Non-pigmented ciliary epithelial cell (primary cell): ENCODE data around the gene IFNA10.
"Not testable (repeated sequence)": the region's sequence is repeated elsewhere in the genome, so short reads cannot be mapped to it uniquely, and the experiment has no call there.

ENCODE experiments used
- DNase-seq: peaks from one replicate; pipeline ENCODE4 v3.0.0-alpha.2; 2010; ENCODE audit warnings: low read depth

Gene IFNA10

GRCh38 chr9:21194867-21195776, 11.8 kb downstream of the IFNA10 start:
- not testable (repeated sequence) for DNase-seq

GRCh38 chr9:21187487-21187886, 19.5 kb downstream of the IFNA10 start, which contains the start of gene IFNA4:
TSS of gene IFNA4 (minus strand) at chr9:21187587. CDS start at chr9:21187531, 56 bp downstream.
- DNase-seq = not testable (repeated sequence)

GRCh38 chr9:21182810-21183736, 23.9 kb downstream of the IFNA10 start:
- DNase-seq = not testable (repeated sequence)

- no peak for DNase-seq
Measured at GRCh38 chr9:21174671-21175070, 32.3 kb downstream of the IFNA10 start.

GRCh38 chr9:21172156-21172555, 34.8 kb downstream of the IFNA10 start:
- DNase-seq = no peak

- no peak for DNase-seq
Measured at GRCh38 chr9:21171351-21171750, 35.6 kb downstream of the IFNA10 start.

GRCh38 chr9:21166560-21166959, 40.4 kb downstream of the IFNA10 start, which contains the start of gene IFNA21:
TSS of gene IFNA21 (minus strand) at chr9:21166660. CDS start at chr9:21166612, 48 bp downstream.
- DNase-seq = not testable (repeated sequence)

- DNase-seq = no peak
Measured at GRCh38 chr9:21165516-21165915, 41.4 kb downstream of the IFNA10 start.

GRCh38 chr9:21160178-21160577, 46.8 kb downstream of the IFNA10 start:
- no peak for DNase-seq
